Neural cell (in vitro differentiated cells): Measurements from ENCODE around the gene WDR59.

Experiments used
- EP300 ChIP-seq: fragments of 450-650 bp; conservative IDR thresholded peaks from 2 replicates; pipeline ENCODE4 v1.6.1; 2014; ENCODE audit warnings: antibody characterized with exemption, mild to moderate bottlenecking, moderate library complexity; ENCODE audit not compliant: poor library complexity, severe bottlenecking
- POLR2AphosphoS5 ChIP-seq: IDR thresholded peaks from 2 replicates; pipeline ENCODE4 v1.6.1; 2012
- RAD21 ChIP-seq: fragments of 450-650 bp; conservative IDR thresholded peaks from 2 replicates; pipeline ENCODE4 v1.6.1; 2014; ENCODE audit warnings: antibody characterized with exemption, mild to moderate bottlenecking, moderate library complexity
- SMC3 ChIP-seq: fragments of 450-650 bp; conservative IDR thresholded peaks from 2 replicates; pipeline ENCODE4 v1.6.1; 2014; ENCODE audit warnings: antibody characterized with exemption, mild to moderate bottlenecking, moderate library complexity; ENCODE audit not compliant: poor library complexity
- TAF1 ChIP-seq: IDR thresholded peaks from 2 replicates; pipeline ENCODE4 v1.6.1; 2012; ENCODE audit warnings: low read depth
- TF ChIP-seq, protein P1 (sequence below): fragments of 450-650 bp; IDR thresholded peaks from 2 replicates; pipeline ENCODE4 v1.5.1; 2014; ENCODE audit warnings: antibody characterized with exemption, mild to moderate bottlenecking, moderate library complexity; ENCODE audit not compliant: poor library complexity, severe bottlenecking
- TF ChIP-seq, protein P2 (sequence below): IDR thresholded peaks from 2 replicates; pipeline ENCODE4 v1.6.1; 2012; ENCODE audit warnings: borderline replicate concordance

GRCh38 chr16:74831467-74831866 is 153.5 kb downstream of the WDR59 start:
- TF ChIP-seq, protein P1, sequence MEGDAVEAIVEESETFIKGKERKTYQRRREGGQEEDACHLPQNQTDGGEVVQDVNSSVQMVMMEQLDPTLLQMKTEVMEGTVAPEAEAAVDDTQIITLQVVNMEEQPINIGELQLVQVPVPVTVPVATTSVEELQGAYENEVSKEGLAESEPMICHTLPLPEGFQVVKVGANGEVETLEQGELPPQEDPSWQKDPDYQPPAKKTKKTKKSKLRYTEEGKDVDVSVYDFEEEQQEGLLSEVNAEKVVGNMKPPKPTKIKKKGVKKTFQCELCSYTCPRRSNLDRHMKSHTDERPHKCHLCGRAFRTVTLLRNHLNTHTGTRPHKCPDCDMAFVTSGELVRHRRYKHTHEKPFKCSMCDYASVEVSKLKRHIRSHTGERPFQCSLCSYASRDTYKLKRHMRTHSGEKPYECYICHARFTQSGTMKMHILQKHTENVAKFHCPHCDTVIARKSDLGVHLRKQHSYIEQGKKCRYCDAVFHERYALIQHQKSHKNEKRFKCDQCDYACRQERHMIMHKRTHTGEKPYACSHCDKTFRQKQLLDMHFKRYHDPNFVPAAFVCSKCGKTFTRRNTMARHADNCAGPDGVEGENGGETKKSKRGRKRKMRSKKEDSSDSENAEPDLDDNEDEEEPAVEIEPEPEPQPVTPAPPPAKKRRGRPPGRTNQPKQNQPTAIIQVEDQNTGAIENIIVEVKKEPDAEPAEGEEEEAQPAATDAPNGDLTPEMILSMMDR: no peak
- TF ChIP-seq POLR2AphosphoS5 (no peak), RAD21 (no peak), SMC3 (no peak), TAF1 (no peak), EP300 (no peak)
- TF ChIP-seq, protein P2, sequence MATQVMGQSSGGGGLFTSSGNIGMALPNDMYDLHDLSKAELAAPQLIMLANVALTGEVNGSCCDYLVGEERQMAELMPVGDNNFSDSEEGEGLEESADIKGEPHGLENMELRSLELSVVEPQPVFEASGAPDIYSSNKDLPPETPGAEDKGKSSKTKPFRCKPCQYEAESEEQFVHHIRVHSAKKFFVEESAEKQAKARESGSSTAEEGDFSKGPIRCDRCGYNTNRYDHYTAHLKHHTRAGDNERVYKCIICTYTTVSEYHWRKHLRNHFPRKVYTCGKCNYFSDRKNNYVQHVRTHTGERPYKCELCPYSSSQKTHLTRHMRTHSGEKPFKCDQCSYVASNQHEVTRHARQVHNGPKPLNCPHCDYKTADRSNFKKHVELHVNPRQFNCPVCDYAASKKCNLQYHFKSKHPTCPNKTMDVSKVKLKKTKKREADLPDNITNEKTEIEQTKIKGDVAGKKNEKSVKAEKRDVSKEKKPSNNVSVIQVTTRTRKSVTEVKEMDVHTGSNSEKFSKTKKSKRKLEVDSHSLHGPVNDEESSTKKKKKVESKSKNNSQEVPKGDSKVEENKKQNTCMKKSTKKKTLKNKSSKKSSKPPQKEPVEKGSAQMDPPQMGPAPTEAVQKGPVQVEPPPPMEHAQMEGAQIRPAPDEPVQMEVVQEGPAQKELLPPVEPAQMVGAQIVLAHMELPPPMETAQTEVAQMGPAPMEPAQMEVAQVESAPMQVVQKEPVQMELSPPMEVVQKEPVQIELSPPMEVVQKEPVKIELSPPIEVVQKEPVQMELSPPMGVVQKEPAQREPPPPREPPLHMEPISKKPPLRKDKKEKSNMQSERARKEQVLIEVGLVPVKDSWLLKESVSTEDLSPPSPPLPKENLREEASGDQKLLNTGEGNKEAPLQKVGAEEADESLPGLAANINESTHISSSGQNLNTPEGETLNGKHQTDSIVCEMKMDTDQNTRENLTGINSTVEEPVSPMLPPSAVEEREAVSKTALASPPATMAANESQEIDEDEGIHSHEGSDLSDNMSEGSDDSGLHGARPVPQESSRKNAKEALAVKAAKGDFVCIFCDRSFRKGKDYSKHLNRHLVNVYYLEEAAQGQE: no peak
